ENCODE data around the gene COL4A3. TPM values are rescaled to one million over a fixed set of nuclear protein-coding genes. Genes with fewer than 3 reads are reported as not detected.

Gene COL4A3
- total RNA-seq, 2 donors from 2014 or later: 1.6 to 16.5 TPM

GRCh38 chr2:227183657-227184367 is 19.4 kb downstream of the COL4A3 start:
- Histone ChIP-seq H3K36me3 (replicated peaks in 1 of 2; ENCODE audit: insufficient read depth in 1 of 2, low read depth in 2 of 2) (no peaks in the 10 kb centered on the region), H3K9me3 (no peaks in the 10 kb centered on the region), H3K4me3 (no peak overlapping the region), H3K27me3 (no peaks in the 10 kb centered on the region), H3K27ac (no peak overlapping the region), H3K4me1 (peaks cover 11% of the 10 kb centered on the region)
- TF ChIP-seq POLR2A (IDR thresholded peaks at IDR 0.05): no peak
- TF ChIP-seq, protein P1, sequence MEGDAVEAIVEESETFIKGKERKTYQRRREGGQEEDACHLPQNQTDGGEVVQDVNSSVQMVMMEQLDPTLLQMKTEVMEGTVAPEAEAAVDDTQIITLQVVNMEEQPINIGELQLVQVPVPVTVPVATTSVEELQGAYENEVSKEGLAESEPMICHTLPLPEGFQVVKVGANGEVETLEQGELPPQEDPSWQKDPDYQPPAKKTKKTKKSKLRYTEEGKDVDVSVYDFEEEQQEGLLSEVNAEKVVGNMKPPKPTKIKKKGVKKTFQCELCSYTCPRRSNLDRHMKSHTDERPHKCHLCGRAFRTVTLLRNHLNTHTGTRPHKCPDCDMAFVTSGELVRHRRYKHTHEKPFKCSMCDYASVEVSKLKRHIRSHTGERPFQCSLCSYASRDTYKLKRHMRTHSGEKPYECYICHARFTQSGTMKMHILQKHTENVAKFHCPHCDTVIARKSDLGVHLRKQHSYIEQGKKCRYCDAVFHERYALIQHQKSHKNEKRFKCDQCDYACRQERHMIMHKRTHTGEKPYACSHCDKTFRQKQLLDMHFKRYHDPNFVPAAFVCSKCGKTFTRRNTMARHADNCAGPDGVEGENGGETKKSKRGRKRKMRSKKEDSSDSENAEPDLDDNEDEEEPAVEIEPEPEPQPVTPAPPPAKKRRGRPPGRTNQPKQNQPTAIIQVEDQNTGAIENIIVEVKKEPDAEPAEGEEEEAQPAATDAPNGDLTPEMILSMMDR (IDR thresholded peaks at IDR 0.05): no peak
- intact Hi-C loops (cut with DNase I): no loop called here
- ATAC-seq (no peak), DNase-seq (no peak)
- 55 to 67% methylated on average over 2 of the region's 2 CpGs for WGBS, 2 donors

DNA sequence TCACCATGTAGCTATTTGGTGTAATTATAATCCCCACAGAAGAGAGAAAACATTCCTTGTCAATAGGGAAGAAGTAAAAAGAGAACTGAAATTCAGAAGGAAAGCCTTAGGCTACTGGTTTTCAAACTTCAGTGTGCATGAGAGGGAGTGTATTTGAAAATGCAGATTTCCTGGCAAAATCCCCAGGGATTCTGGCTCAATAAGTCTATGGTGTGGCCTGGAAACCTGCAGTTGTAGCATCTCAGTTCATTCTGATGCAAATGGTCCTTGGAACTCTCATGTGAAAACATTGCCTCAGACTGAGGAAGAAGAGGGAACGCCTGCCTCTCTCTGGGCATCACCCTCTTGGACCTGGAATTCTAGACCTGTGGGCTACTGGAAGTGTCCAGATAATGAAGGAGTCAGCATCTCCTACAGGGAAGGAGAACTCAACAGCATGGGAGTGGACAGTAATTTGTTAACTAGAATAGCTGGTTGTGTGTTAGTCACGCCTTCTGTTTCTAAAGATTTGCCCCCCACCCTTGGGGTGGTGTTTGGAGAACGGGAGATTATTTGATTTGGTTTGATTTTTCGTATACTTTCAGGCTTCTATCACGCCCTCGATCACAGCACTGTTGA is 21.3 kb downstream of the COL4A3 start:
- no peaks in the 10 kb centered on the region for H3K9me3 ChIP-seq
- no peak overlapping the region for H3K27ac ChIP-seq
- TF ChIP-seq, protein P1 (IDR thresholded peaks at IDR 0.05): no peak
- TF ChIP-seq POLR2A (IDR thresholded peaks at IDR 0.05): no peak
- ATAC-seq (no peak), DNase-seq (no peak)
- H3K4me1 ChIP-seq: peaks cover 5% of the 10 kb centered on the region
- intact Hi-C loops (cut with DNase I): no loop called here
- WGBS, 2 donors: 82 to 87% methylated on average over 6 of the region's 6 CpGs
- no peaks in the 10 kb centered on the region for H3K36me3 ChIP-seq (replicated peaks in 1 of 2; ENCODE audit: insufficient read depth in 1 of 2, low read depth in 2 of 2)
- H3K4me3 ChIP-seq: no peak overlapping the region
- H3K27me3 ChIP-seq: no peaks in the 10 kb centered on the region

- Histone ChIP-seq H3K4me3 (no peak overlapping the region), H3K4me1 (peaks cover 5% of the 10 kb centered on the region), H3K27ac (no peak overlapping the region), H3K9me3 (no peaks in the 10 kb centered on the region), H3K27me3 (no peaks in the 10 kb centered on the region), H3K36me3 (replicated peaks in 1 of 2; ENCODE audit: insufficient read depth in 1 of 2, low read depth in 2 of 2) (no peaks in the 10 kb centered on the region)
- 39 to 50% methylated on average over 1 of the region's 1 CpG for WGBS, 2 donors
- intact Hi-C loops (cut with DNase I): no loop called here
- ATAC-seq: no peak
- no peak for DNase-seq
- TF ChIP-seq, protein P1 (IDR thresholded peaks at IDR 0.05): no peak
- TF ChIP-seq POLR2A (IDR thresholded peaks at IDR 0.05): no peak
Observed at GRCh38 chr2:227186751-227187150, 22.3 kb downstream of the COL4A3 start.

DNA sequence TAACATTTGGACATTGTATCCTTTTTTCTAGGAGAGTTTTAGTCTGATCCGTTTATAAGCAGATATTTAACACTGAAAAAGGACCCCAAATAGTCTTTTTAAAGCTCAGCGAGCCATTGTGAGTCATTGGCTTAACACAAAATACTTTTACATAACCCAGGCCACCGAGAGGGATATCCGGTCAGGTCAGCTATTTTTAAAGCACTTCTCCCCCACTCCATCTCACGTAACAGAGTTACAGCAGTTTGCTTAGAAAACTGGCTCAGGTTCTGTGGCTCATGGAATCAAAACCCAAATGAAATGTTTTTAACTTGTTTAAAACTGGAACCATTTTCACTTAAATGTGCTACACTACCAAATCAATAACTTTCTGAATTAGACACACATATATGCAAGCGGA is 23.9 kb downstream of the COL4A3 start:
- H3K9me3 ChIP-seq: no peaks in the 10 kb centered on the region
- no peaks in the 10 kb centered on the region for H3K27me3 ChIP-seq
- no peak overlapping the region for H3K4me3 ChIP-seq
- intact Hi-C loops (cut with DNase I): no loop called here
- TF ChIP-seq POLR2A (IDR thresholded peaks at IDR 0.05): no peak
- TF ChIP-seq, protein P1 (IDR thresholded peaks at IDR 0.05): no peak
- ATAC-seq (no peak), DNase-seq (peak in 1 of 4 donors; percentile 14)
- no peaks in the 10 kb centered on the region for H3K4me1 ChIP-seq
- H3K27ac ChIP-seq: no peak overlapping the region
- WGBS, 2 donors: 71 to 80% methylated on average over 6 of the region's 6 CpGs
- H3K36me3 ChIP-seq (replicated peaks in 1 of 2; ENCODE audit: insufficient read depth in 1 of 2, low read depth in 2 of 2): no peaks in the 10 kb centered on the region

DNA sequence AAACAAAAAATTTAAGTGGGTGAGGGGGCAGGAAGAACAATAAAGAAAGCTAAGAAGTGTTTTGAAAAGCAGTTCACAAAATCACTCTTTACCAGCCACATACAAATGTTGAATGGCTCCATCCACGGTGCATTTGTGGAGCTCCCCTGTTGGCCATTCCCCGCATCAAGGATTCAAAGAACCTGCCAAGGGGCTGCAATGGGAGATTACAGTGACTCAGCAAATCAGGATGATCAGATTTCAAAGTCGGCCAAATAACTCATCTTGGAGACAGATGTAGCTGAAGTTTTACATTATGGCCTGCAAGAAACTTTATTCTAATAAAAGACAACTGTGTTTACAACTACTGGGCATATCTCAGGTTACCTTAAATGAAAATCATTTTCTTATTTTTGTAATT is 26.9 kb downstream of the COL4A3 start:
- TF ChIP-seq, protein P1 (IDR thresholded peaks at IDR 0.05): no peak
- TF ChIP-seq POLR2A (IDR thresholded peaks at IDR 0.05): no peak
- no peak for ATAC-seq
- no peak for DNase-seq
- Histone ChIP-seq H3K4me1 (no peaks in the 10 kb centered on the region), H3K9me3 (no peaks in the 10 kb centered on the region), H3K36me3 (replicated peaks in 1 of 2; ENCODE audit: insufficient read depth in 1 of 2, low read depth in 2 of 2) (no peaks in the 10 kb centered on the region), H3K27me3 (no peaks in the 10 kb centered on the region), H3K4me3 (no peak overlapping the region), H3K27ac (no peak overlapping the region)
- WGBS, 2 donors: 69 to 71% methylated on average over 3 of the region's 3 CpGs
- intact Hi-C loops (cut with DNase I): no loop called here
